Myocyte (in vitro differentiated cells): Measurements from ENCODE around the gene ANTXR1. TPM values are rescaled to one million over a fixed set of nuclear protein-coding genes. Genes with fewer than 3 reads are reported as not detected.

Source experiments
- DNase-seq: peaks from one replicate; pipeline ENCODE4 v3.0.0-alpha.2; 2012; ENCODE audit warnings: low read depth
- total RNA-seq: library from RNA; depleted of rRNA; stranded (reverse); fragments of >200 nt; gene quantifications from 2 replicates; pipeline ENCODE4 v1.2.3, GENCODE V29; 2014

Gene ANTXR1
- total RNA-seq, 1 donor from 2014 or later, result 94.7 TPM

DNA sequence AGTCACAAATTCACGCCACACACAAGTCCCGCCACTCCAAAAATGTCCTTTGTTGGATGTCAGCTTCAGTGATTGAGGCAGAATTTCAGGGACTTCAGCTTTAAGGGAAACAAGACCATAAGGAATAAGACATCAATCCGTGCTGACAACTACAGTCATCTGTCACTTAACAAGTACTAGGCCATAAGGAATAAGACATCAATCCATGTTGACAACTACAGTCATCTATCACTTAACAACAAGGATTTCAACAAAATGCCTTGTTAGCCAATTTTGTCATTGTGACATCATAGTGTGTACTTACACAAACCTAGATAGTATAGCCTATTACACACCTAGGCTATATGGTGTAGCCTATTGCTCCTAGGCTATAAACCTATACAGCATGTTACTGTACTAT, 58.0 kb downstream of the ANTXR1 start:
- DNase-seq, result no peak

DNA sequence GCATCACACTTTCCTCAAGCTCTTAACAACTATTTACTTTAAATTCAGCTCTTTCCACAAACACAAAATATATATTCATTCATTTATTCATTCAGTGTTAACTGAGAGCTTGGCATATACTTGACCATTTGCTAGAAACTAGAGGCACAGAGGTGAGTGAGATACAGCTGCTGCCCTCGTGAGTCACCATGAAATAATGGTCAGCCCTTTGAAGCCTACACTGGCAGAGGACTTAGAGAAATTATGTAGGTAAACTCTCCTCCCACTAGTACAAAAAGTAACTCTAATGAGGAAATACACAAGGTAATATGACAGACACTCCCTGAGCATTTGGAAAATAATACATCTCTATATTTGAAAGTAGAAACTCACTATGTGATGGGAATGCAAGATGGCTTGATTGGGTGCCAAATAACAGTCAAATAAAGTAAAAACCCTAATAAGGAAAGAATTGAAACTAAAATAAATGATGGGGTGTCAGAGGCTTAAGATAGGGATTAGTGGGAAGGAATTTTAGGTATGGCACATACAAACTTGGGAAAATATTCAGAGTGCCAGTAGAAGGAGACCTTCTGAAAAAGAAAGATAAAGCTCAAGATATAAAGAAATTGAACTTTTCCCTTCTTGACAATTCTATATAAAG, 61.1 kb downstream of the ANTXR1 start:
- peak; percentile 47 for DNase-seq

- no peak for DNase-seq
These were observed 61.9 kb downstream of the ANTXR1 start for GRCh38 chr2:69074918-69075317.

DNA sequence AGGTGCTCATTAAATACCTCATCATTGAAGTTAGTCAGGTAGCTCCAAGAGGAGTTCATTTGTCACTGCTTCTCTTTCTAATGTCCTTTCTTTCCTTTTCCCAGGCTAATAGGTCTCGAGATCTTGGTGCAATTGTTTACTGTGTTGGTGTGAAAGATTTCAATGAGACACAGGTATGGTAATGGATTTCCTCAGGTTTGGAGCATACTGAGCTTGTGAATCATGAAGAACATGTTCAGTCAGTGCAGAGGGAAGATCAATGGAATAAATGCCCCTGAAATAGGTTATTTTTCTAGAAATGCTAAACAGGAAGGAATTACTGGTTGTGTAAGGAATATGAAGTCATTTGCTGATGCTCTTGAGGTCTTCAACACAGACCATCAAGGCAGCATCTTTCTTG, 62.5 kb downstream of the ANTXR1 start:
- DNase-seq, result no peak

- no peak for DNase-seq
These were observed 63.6 kb downstream of the ANTXR1 start for GRCh38 chr2:69076601-69077000.

DNA sequence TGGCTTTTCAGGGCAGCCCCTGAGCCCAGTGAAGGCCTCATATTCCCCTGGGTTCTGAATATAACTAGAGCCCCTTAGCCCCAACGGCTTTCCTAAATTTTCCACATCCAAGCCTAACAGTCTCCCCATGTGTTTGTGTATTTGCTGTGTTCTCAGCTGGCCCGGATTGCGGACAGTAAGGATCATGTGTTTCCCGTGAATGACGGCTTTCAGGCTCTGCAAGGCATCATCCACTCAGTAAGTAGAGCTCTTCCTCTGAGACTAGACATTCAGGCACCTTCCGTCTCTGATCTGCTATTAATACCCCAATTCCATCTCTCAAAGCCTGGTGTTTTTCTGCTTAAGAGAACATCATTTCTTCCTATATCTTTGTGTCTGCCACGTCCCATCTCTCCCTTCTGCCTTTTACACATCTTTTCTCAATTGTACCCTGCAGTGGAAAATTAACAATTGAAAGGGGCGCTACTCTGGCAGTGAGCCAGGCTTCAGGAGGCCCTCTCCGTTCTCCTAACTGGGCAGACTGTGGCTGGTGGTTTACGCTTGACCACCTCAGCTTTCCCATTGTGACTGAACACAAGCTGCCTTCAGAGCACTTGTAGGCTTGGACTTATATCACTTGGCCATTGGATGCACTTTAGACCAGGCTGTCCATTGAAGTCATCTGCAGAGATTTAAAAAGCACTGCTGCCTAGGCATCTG, 64.4 kb downstream of the ANTXR1 start:
- no peak for DNase-seq

DNA sequence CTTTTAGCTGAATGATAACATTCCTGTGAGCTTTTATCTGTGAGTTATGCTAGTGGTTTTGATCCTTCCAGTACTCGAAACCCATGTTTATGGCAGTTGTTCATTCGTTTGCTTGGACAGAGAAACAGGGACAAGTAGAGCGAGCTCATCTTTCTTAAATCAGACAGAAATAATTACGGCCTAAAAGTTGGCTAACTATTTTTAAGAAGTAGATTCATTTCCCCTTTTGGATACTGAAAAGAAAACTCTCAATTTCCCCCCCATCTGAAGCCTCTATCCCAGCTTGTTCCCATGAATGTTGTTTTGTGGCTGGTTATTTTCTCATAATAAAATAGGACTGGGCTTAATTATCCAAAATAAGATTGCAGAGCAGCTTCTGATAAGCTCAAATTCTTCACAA, 67.1 kb downstream of the ANTXR1 start:
- DNase-seq, result no peak

DNA sequence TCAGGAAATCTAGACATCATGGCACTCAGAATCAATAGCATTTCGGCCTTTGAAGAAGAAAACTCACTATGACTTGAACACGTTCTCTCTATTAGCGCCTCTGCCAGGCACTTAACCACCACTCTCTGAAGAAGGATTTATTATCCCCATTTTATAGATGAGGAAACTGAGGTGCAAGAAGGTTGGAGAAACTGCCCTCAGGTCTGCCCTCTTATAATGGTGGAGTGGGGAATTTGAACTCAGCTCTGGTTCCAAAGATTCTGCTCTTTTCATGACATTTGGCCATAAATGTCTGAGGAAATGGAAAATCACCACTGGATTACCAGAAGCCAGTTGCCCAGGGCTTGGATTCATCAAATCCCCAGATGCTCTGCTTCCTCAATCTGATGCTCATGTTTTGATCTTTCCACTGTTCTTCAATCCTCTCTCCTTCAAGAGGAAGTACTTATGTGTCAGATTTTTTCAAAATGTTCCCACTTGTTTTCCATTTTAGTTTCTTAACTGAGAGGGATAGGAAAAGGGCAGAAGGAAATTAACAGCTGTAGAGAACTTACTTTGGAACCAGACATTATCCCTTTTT, 68.1 kb downstream of the ANTXR1 start:
- no peak for DNase-seq

DNA sequence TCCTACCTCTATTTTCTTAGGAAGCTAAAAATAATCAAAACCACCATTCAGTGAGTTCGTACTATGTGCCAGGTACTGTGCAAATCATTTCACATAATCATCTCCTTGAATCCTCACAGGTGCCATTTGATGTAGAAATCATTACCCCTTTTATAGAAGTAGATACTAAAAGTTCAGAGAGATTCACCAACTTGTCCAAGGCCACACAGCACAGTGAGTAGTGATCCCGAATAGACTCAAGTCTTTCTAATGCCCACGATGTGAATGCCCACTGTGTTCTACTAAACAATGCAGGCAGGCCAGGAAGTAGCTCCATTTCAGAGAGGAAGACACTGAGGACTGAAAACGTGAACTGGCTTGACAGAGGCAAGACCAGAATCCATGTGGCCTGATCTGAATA, 68.8 kb downstream of the ANTXR1 start:
- DNase-seq, result no peak

- DNase-seq, result peak; percentile 80
These were observed 69.5 kb downstream of the ANTXR1 start for GRCh38 chr2:69082430-69082997.

GRCh38 chr2:69083235-69083748, 70.3 kb downstream of the ANTXR1 start:
- peak; percentile 45 for DNase-seq

DNA sequence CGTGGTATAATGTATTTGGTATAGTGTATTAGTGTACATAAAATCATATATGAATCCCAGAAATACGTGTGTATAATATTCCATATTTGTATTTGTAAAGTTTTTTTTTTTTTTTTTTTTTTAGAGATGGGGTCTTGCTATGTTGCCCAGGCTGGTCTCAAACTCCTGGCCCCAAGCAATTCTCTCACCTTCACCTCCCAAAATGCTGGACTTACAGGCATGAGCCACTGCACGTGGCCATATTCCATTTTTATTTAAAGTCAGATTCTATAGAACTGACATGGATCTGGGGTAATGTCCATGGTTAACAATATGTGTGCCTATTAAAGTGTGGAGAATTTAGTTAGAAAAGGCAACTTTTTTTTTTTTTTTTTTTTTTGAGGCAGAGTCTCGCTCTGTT, 71.5 kb downstream of the ANTXR1 start:
- no peak for DNase-seq

GRCh38 chr2:69086466-69086865, 73.5 kb downstream of the ANTXR1 start:
- DNase-seq, result peak; percentile 69

- no peak for DNase-seq
These were observed 74.4 kb downstream of the ANTXR1 start for GRCh38 chr2:69087211-69087911.

DNA sequence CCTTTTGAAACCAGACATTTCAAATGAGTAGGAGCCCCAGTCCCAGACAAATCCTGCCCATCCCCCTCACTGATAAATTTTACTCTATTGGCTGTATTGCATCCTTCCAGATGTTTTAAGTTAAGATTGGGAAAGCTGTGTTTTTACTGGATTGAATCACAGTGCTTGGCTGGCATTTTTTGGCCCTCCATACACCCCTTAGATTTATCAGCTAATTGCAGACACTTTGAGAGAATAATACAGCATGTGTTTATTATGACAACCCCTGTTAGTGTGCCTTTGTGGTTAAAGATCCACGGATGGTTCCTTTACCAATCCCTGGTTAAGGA, 74.9 kb downstream of the ANTXR1 start:
- no peak for DNase-seq

DNA sequence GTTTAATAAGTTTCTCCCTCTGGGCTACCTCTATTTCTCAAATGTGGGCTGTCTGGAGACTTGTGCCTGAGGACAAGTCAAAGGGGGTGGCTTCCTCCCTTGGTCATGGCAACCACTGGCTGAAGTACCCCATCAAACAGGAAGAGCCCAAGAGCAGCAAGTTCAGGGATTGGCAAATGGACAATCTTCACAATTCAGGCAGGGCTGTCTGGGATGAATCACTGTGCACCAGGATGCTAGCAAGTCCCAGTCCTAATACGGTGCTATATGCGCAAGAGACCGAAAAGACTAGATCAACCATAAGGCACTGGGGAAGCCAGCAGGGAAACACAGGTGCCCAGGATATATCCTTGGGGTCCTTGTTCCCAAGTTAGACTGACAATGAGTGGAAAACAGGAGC, 75.5 kb downstream of the ANTXR1 start:
- no peak for DNase-seq

- DNase-seq, result no peak
These were observed 76.3 kb downstream of the ANTXR1 start for GRCh38 chr2:69089266-69089665.

DNA sequence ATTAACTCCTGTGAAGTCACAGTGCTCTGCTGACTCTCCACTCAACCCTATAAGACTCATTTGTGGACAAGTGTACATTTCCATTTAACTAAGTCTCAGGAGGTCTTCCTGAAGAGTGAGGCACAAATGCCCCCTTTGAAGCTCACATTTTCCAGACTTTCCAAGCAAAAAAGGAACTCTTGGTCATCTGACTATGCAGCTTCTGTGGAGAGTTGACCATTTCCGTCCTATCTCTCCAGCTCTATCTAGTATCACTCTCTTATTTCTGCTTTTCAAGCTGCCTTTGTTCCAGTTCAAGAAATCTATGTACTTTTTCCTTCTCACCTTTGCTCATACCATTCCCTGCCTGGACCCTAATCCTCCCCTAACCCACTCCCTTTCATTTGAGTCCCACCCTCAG, 77.0 kb downstream of the ANTXR1 start:
- DNase-seq, result no peak

DNA sequence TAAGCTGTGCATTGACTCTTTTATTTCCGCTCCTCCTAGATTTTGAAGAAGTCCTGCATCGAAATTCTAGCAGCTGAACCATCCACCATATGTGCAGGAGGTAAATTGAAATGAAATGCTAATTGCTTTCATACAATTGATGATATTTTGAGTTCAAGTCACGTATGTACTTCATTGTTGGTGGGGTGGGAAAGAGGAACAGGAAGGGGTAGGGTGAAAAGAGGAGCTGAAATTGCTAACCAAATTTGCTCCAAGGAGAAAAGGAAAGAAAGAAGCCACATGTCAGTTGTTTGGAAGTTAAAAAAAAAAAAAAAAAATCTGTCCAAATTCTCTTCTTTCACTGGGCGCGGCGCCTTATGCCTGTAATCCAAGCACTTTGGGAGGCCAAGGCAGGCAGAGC, 77.8 kb downstream of the ANTXR1 start:
- no peak for DNase-seq

- no peak for DNase-seq
These were observed 79.9 kb downstream of the ANTXR1 start for GRCh38 chr2:69092857-69093256.

GRCh38 chr2:69095305-69095704, 82.3 kb downstream of the ANTXR1 start:
- DNase-seq, result no peak
